Aortic smooth muscle cell (primary cell): ENCODE results near the gene ZNF274. TPM values are rescaled to one million over a fixed set of nuclear protein-coding genes. Genes with fewer than 3 reads are reported as not detected.

ENCODE experiments used
- total RNA-seq: library from RNA; depleted of rRNA; stranded (reverse); fragments of >200 nt; gene quantifications from 2 replicates; pipeline ENCODE4 v1.2.3, GENCODE V29; 2014

The ZNF274 gene
- total RNA-seq, result 22.2 and 23.9 TPM in 2 replicates

DNA sequence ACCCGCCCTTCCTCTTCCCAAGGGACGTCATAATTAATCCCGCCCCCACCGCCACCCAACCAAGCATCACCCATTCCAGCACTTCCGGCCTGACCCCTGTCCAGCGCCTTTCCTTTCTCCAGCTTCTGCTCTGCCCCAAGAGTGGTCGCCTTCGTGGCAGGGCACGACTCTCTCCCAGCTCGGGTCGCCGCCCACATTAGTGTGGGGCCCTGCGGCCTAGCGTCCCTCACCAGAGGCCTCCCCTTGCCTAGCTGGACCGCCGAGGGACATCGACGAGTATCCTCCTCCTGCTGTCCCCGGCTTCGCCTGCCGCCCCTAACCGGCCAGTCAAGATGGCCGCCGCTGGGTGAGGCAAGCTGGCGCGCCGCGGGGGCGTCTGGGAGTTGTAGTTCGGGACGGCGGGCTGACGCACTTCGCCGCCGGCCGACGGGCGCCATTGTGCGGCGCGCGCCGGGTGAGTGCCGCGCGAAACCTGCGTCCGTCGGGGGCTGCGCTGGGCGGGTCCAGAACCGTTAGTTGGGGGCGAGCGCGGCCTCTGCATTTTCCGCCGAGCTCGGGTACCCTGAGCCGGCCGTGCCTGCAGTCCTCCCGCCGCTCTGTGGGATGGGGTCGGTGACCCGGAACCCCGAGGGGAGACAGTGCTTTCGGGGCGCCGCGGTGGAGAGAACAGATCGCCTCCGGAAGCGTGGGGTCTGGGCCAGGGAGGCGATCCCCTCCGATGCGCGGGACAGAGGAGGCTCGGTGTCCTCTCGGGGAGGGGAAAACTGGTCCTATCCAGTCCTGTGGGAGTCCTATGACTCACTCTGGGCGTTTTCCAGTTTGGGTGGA is at the start of gene ZNF274:
Gene ZNF274, plus strand, starts transcription at position 73 of the 828 bp plus-strand sequence. CDS start 905 bp downstream, outside the sequence.

DNA sequence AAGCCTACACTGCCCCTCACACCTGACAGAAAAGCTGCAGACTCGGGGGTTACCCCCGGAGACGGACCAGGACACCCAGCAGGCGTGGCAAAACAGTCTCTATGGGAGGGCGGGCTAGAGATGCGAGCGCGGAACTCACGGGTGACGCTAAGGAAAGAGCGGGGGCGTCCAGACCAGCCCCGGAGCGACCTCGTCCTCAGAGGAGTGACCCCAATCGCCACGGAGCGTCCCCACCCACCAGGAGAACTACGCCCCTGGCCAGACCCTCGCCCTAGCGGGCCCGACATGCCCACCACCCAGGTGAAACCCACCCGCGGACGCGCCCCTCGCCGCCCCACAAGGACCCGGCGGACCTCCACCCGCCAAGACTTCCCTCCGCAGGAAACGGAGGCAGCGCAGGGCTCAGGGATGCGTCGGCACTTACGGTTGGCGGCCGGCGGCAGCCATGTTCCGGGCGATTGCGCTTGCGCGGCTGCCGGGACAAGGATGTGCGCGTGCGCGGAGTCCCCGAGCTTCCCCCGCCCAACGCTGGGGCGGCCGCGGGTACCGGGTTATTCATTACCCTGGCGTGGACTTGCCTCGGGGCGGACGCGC is 32.4 kb upstream of the ZNF274 start, which contains the start of gene ZNF329:
Gene ZNF329, minus strand, starts transcription at position 462 of the 594 bp plus-strand sequence. CDS start 21,286 bp downstream, outside the sequence.

DNA sequence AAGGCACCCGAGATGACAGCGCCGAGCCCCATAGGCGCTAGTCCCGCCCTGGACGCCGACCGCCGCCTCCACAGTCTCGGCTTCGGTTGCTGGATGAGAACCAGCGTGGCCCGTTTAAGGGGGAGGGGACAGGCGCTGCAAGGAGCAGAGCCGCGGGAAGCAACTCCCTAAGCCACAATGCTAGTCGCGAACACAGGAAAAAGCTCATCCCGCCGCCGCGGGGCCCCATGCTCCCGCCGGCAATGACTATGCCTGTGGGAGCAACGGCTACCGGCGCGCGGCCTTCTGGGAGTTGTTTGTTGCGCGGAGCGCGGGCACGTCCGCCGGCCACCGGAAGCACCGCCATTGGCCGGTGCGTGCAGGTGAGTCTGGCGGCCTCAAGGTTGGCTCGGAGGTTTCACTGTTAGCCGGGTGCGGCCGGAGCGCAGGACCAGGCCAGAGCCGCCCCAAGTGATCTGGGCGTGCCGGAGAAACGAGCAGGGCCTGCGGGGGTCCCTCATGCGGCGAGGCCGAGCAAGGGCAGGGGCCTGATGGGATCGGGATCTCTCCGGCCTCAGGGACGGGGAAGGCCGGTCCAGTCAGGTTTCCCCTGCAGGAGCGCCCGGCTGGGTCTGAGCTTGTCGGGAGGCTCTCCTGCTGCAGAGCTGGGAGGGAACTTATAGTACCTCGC is 45.9 kb downstream of the ZNF274 start, which contains the start of gene ZNF544:
Gene ZNF544, plus strand, starts transcription at position 330 of the 670 bp plus-strand sequence. CDS start 15,110 bp downstream, outside the sequence.

Other genes with a start within 250 kb of the ZNF274 start
- 7.8 and 8.0 TPM in 2 replicates for gene ZNF418, start 247.7 kb upstream of the ZNF274 start, total RNA-seq
- 6.2 and 6.3 TPM in 2 replicates for gene ZNF256, start 235.4 kb upstream of the ZNF274 start, total RNA-seq
- 0.25 and 0.53 TPM in 2 replicates for gene C19orf18, start 208.5 kb upstream of the ZNF274 start, total RNA-seq
- 9.0 and 10.7 TPM in 2 replicates for gene ZNF606, start 180.2 kb upstream of the ZNF274 start, total RNA-seq
- gene ZSCAN1, start 149.0 kb upstream of the ZNF274 start, total RNA-seq, result not detected in 2 replicates
- gene ZNF135, start 123.8 kb upstream of the ZNF274 start, total RNA-seq, result 4.5 and 5.9 TPM in 2 replicates
- 27.9 and 37.5 TPM in 2 replicates for gene ZSCAN18, start 84.8 kb upstream of the ZNF274 start, total RNA-seq
- 14.1 and 14.7 TPM in 2 replicates for gene ZNF329, start 32.3 kb upstream of the ZNF274 start, total RNA-seq
- gene ZNF544, start 45.9 kb downstream of the ZNF274 start, total RNA-seq, result 32.6 and 34.4 TPM in 2 replicates
- 2.9 and 3.3 TPM in 2 replicates for gene ZNF8, start 95.9 kb downstream of the ZNF274 start, total RNA-seq
- 37.9 and 40.6 TPM in 2 replicates for gene ERVK3-1, start 122.3 kb downstream of the ZNF274 start, total RNA-seq
- gene ZSCAN22, start 143.9 kb downstream of the ZNF274 start, total RNA-seq, result 1.8 and 2.2 TPM in 2 replicates
- 3.6 and 7.1 TPM in 2 replicates for gene A1BG, start 170.4 kb downstream of the ZNF274 start, total RNA-seq
- gene ZNF497, start 179.7 kb downstream of the ZNF274 start, total RNA-seq, result 0.53 and 0.68 TPM in 2 replicates
- gene ZNF837, start 198.0 kb downstream of the ZNF274 start, total RNA-seq, result 1.1 and 1.3 TPM in 2 replicates
- gene RPS5, start 204.2 kb downstream of the ZNF274 start, total RNA-seq, result 1,860 and 2,343 TPM in 2 replicates
- gene RNF225, start 212.6 kb downstream of the ZNF274 start, total RNA-seq, result 0.12 and 0.26 TPM in 2 replicates
- 12.3 and 17.6 TPM in 2 replicates for gene ZNF584, start 225.6 kb downstream of the ZNF274 start, total RNA-seq